GM21528 (cell line): Measurements from ENCODE around the gene GAB2.
"Not testable (repeated sequence)": the region's sequence is repeated elsewhere in the genome, so short reads cannot be mapped to it uniquely, and the experiment has no call there.

ENCODE experiments used
- ATAC-seq: cut with Tn5 transposase; IDR thresholded peaks from one replicate; pipeline ENCODE4 v1.9.1; 2021; ENCODE audit warnings: mild to moderate bottlenecking, moderate library complexity; ENCODE audit not compliant: unreplicated experiment, low FRiP score

GAB2 gene

GRCh38 chr11:78230161-78230877 lies 187.3 kb downstream of the GAB2 start:
- no peak for ATAC-seq

GRCh38 chr11:78229106-78229505 lies 188.5 kb downstream of the GAB2 start:
- no peak for ATAC-seq

DNA sequence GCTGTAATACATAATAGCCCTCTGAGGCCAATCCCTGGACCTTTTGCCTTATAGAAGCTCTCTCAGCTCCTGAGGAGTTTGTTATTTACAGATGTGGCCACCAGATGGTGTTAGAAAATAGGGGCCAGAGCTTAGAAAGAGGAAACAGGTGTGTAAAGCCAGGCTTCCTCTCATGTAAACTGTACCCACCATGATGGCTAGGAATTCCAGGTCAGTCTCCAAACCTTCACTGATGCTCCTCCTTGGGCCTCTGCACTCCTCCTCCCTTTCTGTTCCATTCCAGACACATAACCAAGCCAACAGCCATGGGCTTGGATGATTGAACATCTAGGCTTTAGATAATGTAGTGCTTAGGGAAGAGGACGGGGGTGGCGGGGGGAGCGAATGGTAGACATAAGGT lies 189.2 kb downstream of the GAB2 start:
- no peak for ATAC-seq

DNA sequence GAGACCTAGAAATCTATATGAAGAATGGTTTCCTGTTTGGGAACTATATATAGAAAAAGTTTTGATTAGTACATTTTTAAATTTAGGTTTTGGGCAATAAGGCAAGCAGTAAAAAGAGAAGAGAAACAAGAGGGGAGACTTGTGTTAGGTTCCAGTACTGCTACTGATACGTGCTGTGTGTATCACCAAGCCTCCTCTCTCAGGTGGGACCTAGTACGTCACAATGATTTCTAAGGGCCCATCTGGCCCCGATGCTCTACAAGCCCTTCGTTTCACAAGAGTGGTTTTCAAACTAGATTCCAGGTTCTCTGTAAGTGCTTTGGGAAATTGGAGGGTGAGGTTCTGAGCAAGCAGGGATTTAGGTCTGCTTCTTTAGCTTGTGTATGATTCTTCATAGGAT lies 189.7 kb downstream of the GAB2 start:
- ATAC-seq, result no peak

GRCh38 chr11:78226684-78227680 lies 190.6 kb downstream of the GAB2 start:
- ATAC-seq, result no peak

DNA sequence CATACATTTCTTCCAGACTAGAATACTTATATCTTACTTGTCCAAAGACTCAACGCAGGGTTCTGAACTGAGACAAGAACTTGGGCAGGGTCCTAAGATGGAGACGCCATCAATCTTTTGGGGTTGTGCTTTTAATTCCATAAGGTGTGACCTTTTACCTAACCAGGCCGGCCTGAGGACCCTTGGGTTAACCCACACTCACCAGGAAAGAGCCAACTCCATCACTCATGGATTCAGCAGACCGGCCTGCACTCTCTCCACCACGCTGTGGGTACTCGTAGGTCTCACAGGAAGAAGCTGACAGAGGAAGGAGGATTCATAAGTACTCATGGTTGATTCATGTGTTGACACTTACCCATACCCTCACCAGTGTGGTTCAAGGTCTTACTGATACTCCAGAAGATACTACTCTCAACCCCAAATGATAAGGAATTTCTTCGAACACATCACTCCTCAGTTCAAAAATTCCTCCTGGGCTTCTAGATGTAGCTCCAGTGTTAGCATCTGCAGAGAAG lies 192.7 kb downstream of the GAB2 start:
- no peak for ATAC-seq

GRCh38 chr11:78224506-78224905 lies 193.1 kb downstream of the GAB2 start:
- no peak for ATAC-seq

DNA sequence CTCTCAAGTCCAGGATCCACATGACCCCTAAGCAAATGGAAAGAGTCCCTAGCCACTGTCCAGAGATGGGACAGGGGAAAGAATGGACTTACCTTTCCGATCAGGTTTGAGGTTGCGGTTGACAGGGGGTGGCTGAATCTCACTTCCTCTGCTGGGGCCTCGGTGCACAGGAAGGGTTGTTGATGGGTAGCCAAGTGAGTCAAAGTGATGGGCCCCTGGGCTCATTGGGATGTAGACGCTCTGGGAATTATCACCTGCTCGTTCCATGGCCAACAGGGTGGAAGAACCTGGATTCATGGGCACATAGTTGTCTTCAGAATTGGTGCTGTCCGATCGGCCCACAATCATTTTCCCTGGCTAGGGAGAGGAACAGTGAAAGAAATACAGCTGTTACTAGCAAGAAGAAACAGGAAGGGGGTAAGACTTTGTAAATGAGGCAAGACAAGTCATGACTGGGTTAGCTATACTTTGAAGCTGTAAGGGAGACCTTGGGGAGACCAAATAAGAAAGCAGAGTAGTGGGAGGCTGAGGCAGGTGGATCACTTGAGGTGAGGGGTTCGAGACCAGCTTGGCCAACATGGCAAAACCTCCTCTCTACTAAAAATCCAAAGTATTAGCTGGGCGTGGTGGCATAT lies 194.2 kb downstream of the GAB2 start:
- peak; percentile 72 for ATAC-seq

GRCh38 chr11:78222726-78223125 lies 194.9 kb downstream of the GAB2 start:
- ATAC-seq, result not testable (repeated sequence)

GRCh38 chr11:78221396-78222315 lies 196.0 kb downstream of the GAB2 start:
- ATAC-seq, result no peak

DNA sequence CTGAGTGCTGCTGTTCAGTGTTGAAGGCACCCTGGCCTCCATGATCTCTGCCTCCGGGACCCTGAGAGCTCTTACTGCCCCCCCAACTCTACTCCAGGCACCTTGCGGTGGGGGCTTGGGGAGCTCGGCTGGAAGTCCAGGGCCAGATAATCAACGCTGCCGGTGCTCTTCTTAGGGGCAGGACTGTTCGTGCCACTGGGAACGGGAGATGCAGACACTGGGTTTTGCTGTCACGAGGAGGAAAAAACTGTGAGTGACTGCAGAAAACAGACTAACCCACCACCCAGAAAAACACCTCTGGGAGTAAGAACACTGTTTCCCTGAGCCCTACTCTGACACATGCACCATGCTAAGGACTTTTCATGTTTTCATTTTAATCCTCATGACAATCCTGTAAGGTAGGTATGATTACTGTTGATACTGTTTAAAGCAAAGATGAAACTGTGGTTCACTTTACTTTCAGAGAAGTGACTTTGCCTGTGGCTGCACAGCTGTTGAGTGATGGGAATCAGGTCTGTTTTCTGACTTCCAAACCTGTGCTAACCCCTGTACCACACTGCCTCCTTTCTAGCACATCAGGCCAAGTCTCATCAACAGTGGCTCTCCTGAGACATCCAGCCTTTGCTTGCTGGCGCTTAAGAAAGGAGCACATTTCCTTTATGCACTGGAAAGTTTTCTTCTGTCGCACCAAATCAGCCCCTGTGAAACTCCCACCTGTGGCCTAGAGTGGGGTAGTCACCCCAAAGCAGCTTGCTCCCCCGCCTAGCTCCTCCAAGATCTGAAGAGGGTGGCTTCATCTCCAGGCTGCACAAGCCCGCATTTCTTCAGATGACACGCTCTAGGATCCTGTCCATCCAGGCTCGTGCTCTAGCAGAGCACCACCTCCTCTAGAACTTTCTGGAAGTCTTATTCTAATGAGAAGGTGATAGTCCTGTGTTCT lies 197.1 kb downstream of the GAB2 start:
- ATAC-seq, result no peak

DNA sequence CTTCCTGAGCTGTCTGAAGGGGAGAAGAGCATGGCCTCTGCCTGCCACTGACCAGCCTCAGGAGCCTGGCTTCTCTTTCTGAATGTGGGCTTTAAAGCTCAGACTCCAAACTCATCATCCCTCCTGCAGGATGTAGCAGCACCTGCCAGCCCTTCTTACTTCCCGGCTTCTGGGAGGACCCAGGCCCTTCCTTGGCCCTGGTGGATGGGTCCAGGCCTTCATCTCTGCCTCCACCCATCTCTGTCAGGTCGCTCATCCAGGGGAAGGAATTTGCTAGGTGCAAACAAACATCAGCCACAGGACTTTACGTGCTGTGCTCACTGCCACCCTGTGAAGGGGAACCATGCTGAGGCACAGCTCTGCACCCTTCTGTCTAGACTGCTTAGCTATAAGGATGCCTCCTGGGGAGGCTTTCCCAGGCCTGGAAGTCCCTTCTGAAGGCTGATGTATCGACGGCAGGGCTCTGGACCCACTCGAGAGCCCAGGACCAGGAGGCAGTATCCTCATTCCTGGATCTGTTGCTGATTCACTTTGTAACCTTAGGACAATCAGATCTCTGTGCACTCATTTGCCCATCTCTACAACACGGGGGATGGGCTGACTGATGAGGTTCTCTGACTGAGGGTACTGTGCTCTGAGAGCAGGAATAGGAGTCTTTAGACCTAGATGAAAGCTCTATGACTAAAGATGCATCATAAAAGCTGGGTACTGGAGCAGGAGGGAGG lies 198.0 kb downstream of the GAB2 start:
- ATAC-seq, result no peak

DNA sequence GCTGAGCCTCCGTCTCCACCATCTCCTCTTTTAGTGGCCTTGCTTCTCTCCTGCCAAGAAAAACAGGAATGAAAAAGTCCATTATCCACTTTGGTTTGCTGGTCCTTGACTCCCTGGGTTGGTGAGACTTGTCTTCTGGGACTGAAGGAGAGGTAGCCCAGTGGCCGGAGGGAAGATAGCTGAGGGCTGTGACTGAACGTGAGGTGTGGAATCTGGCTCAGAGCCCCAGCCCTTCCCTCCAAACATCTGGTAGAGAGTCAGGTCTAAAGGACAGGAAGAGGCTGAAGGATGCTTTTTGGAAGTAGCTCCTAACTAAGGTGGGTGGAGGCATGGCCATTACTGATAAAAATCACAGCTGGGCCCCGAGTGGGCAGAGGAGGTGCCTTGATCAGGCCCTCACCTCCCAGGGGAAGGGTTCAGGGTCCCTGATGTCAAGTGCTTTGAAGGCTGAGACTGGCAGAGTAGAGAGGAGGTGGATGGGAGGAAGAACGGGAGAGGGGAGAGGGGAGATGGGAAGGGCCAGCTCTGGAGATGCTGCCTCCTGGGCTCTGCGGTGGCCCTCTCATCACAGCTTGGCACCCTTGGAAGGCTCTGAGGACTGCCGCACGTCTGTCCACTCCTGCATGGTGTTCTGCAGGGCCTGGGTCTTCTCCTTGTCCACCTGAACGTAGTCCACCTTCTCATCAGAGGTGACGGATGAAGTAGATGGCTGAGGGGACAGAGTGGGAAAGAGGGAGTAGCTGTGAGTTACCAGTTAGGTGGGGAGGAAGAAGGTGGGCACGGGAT lies 198.7 kb downstream of the GAB2 start:
- ATAC-seq, result no peak

DNA sequence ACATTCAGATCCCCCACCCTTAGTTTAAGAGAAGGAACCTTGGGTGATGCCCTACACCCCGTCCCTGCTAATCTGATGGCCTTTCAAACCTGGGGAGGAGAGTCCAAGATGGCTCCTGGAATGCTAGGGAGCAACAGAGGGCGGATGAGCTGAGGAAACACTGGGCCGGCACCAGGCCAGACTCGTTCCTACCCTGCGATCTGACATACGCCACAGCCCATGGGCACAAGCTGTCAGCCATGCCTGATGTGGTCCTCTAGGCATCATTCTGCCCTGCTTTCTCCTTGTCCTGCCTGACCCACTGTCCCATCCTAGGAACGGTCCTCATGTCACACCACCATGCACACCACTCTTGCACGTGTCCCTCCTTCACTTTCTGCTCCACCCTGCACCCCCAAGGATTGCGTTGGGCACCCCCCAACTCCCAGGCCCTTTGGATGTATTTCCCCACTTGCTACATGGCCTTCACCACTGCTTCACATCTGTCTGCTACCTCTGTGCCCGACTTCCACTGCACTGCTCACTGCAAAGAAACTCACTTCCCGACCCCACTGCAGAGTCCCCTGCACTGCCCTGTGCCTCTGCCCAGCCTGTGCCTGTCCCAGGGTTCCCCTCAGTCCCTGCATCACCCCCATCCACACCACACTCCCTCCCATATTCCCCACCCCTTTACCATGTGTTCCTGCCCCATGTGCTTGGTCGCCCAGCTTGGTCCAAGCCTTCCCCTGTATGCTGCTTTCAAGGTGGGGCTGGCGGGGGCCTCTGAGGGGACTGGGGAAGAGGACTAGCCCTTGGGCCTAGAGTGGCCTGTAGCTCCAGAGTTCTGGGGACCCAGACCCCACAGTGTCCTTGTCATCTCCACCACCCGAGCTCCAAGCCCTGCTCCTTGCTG lies 199.7 kb downstream of the GAB2 start:
- ATAC-seq, result no peak

DNA sequence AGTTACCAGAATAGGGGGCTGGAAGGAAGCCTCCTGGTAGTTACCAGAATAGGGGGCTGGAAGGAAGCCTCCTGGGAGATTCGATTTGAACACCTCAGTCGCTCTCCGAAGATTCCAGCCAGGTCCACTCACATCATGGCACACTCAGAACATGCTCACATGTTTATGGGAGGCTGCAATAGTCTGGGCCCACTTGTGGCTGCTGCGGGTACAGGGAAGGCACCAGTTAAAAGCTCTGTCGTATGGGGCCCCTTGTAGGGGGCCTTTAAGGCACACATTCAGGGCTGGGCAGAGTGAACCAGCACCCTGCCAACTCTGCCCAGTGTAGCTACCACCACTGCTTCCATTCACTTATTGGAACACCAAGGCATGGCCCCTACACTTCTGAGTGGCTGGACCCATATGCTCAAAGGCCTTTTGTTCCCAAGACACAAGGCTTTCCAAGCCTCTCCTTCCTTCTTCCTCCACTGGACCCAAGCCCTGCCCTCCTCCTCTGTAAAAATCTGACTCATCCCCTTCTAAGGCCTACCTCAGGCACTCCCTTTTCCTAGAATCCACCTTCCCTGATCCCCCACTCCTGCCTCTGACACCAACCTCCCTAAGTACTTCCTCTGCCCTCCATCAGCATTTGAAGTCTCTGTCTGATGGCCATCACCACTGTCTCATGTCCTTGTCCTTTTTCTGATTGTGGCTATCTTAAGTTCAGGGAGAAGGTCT lies 200.9 kb downstream of the GAB2 start:
- ATAC-seq, result no peak

DNA sequence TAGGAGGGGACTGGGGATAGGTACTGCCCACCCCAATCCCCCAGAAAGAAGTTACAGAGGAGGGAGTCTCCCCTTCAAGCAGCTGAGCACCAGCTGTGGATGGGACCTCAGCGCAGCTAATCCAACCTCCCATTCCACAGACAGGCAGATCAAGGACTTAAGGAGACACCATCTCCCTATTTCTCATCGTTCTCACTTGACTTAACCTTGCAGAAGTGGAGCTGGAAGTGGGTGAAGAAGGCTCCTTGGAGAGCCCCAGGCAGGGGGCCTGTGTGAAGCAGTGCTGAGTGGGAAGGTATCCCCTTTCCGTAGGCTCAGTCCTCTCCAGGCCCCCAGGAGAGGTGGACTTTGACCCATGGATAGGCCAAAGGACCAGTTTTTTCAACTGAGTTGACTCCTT lies 201.6 kb downstream of the GAB2 start:
- ATAC-seq, result no peak
